ENCODE measurements around the gene IZUMO1.
"Not testable (repeated sequence)": the region's sequence is repeated elsewhere in the genome, so short reads cannot be mapped to it uniquely, and the experiment has no call there.

The IZUMO1 gene

DNA sequence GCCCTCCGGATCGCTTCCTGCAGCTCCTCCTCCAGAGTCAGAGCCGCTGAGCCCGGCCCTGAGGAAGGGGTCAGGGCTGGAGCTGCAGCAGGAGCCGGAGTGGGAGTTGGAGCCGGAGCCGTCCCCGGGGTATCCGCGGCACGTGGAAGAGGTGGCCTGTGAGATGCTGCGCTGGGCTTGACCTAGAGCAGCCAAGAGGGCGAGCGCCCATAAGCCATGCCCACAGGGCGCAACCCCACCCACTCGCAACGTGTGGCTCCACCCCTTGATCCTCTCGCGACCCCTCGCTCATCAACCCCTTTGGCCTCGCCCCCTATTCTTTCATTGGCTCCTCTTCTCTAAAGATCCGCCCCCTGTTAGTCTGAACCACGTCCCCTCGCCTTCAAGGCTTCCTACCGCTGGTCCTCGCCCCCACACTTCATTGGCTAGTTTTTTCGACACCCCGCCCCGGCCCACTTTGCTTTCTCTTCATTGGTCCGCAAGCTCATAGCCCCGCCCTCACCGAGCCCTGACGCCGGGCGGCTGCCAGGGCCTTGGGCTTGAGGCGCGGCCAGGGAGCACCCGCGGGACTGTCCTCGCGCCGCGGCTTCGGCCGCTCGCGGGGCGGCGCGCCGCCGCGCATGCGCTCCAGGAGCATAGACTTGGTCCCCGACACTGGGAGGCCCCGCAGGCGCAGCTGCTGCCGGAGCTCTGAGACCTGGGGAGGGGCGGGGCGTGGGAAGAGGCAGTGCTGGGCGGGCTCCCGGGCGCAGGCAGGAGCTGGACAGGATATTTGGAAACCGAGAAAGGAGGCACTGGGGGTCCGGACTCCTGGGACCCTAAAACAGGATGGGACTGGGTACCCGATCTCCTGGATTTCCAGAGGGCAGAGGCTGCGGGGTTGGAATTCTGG lies 32.6 kb downstream of the IZUMO1 start:
- DNase-seq (ENCODE audit: low read depth in 2 of 2): peak; percentile 96 to 97

DNA sequence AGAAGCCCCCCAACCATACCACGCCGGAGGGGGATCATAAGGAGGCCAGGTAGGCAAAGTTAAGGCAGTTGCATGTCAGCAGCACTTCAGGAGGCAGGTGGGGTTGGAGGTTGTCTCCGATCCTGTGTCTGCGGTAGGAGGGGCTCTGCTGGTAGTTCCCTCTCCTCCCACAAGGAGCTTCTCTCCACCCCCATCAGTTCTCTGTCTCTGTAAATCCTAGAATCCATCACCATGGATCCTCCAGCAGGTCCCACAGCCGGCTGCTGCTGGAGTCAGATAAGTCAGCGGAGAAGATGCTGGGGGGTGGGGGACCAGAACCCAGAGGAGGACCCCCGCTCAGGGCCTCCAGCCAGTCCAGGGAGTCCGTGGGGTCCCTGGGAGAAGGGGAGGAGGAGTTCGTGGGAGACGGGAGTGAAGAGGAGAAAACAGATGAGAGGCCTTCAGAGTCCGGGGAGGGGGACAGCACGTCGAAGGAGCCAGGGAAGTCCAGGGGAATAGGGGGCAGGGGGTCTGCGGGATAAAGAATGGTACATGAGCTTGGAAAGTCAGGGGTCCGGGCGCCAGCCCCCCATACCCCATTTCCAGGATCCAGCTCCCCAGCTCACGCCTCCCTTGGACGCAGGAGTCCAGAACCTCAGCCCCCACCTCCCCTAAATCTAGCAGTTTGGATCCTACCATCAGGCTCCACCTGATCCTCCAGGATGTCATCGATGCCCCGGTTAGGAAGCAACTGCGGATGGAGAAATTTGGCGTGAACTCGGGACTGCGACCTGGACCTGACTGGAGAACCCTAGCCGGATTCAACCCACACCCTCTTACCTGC lies 33.5 kb downstream of the IZUMO1 start:
- DNase-seq (ENCODE audit: low read depth in 2 of 2): no peak

DNA sequence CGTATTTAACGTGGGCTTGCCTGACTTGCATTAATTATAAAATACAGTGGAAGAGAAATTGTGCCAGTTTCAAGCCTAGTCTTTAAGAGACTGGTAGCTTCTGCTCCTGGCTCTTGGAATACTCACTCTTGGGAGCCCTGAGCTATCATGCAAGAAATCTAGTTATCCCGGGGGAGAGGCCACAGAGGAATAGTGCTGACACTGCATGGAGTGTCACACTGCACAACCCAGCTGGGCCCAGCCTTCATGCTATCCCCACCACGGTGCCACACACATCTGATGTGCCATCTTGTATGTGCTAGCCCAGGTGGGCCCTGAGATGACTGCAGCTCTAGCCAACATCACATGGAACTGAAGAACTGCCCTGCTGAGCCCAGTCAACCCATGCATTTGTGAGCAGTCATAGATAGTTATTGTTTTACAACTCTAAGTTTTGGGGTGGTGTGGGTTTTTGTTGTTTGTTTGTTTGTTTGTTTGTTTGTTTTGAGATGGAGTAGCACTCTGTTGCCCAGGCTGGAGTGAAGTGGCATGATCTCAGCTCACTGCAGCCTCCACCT lies 35.5 kb downstream of the IZUMO1 start:
- DNase-seq (ENCODE audit: low read depth in 2 of 2): no peak

GRCh38 chr19:48708471-48708870 lies 38.2 kb downstream of the IZUMO1 start:
- DNase-seq (ENCODE audit: low read depth in 2 of 2): no peak

GRCh38 chr19:48705431-48705830 lies 41.3 kb downstream of the IZUMO1 start:
- no peak for DNase-seq (ENCODE audit: low read depth in 2 of 2)

DNA sequence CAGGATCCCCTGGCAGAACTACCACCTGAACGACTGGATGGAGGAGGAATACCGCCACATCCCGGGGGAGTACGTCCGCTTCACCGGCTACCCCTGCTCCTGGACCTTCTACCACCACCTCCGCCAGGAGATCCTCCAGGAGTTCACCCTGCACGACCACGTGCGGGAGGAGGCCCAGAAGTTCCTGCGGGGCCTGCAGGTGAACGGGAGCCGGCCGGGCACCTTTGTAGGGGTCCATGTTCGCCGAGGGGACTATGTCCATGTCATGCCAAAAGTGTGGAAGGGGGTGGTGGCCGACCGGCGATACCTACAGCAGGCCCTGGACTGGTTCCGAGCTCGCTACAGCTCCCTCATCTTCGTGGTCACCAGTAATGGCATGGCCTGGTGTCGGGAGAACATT lies 43.4 kb downstream of the IZUMO1 start:
- DNase-seq (ENCODE audit: low read depth in 2 of 2): no peak

DNA sequence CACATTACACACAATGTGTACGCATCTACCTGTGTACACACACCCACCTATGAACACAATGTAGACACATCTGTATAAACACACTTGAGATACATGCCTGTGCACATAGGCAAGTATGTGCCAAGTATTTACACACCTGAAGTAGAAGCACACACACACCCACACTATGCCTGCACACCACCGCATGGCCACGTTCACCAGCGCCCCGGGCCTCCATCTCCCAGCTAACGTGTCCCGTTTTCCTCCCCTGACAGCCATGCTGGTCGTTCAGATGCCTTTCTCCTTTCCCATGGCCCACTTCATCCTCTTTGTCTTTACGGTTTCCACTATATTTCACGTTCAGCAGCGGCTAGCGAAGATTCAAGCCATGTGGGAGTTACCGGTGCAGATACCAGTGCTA lies 44.0 kb downstream of the IZUMO1 start:
- no peak for DNase-seq (ENCODE audit: low read depth in 2 of 2)

- no peak for DNase-seq (ENCODE audit: low read depth in 2 of 2)
Measured at GRCh38 chr19:48698046-48698445, 48.7 kb downstream of the IZUMO1 start.

- DNase-seq (ENCODE audit: low read depth in 2 of 2): no peak
Measured at GRCh38 chr19:48696353-48697010, 50.2 kb downstream of the IZUMO1 start.

DNA sequence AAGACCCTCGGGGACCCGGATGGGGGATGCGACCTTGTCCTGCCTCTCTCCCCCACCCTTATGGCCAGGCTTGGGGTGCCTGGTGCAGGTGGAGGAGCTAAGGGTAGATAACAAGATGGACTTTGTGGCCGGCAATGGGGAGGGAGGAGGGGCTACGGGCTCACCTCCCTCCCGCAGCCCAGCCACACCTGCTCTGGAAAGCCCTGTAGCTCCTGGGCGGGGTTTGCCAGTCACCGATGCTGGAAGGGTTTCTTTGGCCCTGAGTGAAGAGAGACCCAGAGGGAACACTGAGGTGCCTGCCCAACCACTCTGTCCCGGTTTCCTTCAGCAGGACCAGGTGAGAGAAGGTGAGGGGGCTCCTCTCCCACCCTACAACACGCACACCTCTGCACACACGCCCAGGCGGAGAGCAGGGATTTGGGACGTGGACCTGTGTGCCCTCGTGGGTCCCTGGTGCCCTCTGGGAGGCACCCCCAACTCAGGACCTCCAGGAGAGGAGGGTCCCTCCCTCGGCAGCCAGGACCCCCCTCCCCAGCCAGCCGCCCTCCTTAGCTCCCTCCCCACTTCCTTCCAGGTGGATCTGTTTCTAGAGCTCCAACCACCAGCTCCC lies 50.9 kb downstream of the IZUMO1 start, which contains the start of gene FUT2:
Gene FUT2, plus strand, starts transcription at position 229 of the 610 bp plus-strand sequence. CDS start 6,986 bp downstream, outside the sequence.
- no peak for DNase-seq (ENCODE audit: low read depth in 2 of 2)

GRCh38 chr19:48693629-48694028 lies 53.1 kb downstream of the IZUMO1 start:
- not testable (repeated sequence) for DNase-seq (ENCODE audit: low read depth in 2 of 2)
